RWPE2 (cell line): ENCODE results near the gene FAT2.
A peak's percentile ranks its signal among the peaks of the same experiment; 100 is the strongest.

Experiments used
- ATAC-seq: fragments of 200-7000 bp; cut with Tn5 transposase; 3 replicates; pipeline ENCODE4 v1.9.1; 2021; ENCODE audit warnings: low read depth
- DNase-seq: peaks from one replicate; pipeline ENCODE4 v3.0.0-alpha.2; 2020; ENCODE audit warnings: low spot score
- H3K27ac ChIP-seq: fragments of 450-650 bp; 2 replicates; pipeline ENCODE4 v1.5.1; 2017; ENCODE audit warnings: mild to moderate bottlenecking; ENCODE audit not compliant: poor library complexity, severe bottlenecking
- H3K27me3 ChIP-seq: fragments of 250-450 bp; sonication (Bioruptor Pico); 2 replicates; pipeline ENCODE4 v1.5.1; 2021; ENCODE audit warnings: mild to moderate bottlenecking, moderate library complexity; ENCODE audit not compliant: insufficient read depth, poor library complexity, severe bottlenecking
- H3K36me3 ChIP-seq: fragments of 250-450 bp; sonication (Bioruptor Pico); 2 replicates; pipeline ENCODE4 v1.5.1; 2020; ENCODE audit warnings: low read depth, mild to moderate bottlenecking, moderate library complexity
- H3K4me1 ChIP-seq: fragments of 250-450 bp; sonication (Bioruptor Pico); 2 replicates; pipeline ENCODE4 v1.5.1; 2021; ENCODE audit warnings: mild to moderate bottlenecking, moderate library complexity; ENCODE audit not compliant: insufficient read depth, poor library complexity, severe bottlenecking
- H3K4me3 ChIP-seq: fragments of 250-450 bp; sonication (Bioruptor Pico); 2 replicates; pipeline ENCODE4 v1.5.1; 2021; ENCODE audit warnings: mild to moderate bottlenecking, moderate library complexity; ENCODE audit not compliant: severe bottlenecking
- H3K9me3 ChIP-seq: fragments of 250-450 bp; sonication (Bioruptor Pico); 2 replicates; pipeline ENCODE4 v1.5.1; 2021; ENCODE audit warnings: mild to moderate bottlenecking, moderate library complexity; ENCODE audit not compliant: severe bottlenecking
- CTCF ChIP-seq: fragments of 450-650 bp; IDR thresholded peaks from one replicate; pipeline ENCODE4 v1.5.1; 2017; ENCODE audit warnings: mild to moderate bottlenecking, moderate library complexity; ENCODE audit not compliant: poor library complexity, severe bottlenecking

Gene FAT2

GRCh38 chr5:151572657-151573368, 18.3 kb downstream of the FAT2 start:
- peaks cover 62% of the 10 kb centered on the region for H3K4me1 ChIP-seq
- H3K4me3 ChIP-seq = no peak overlapping the region
- no peaks in the 10 kb centered on the region for H3K9me3 ChIP-seq
- no peaks in the 10 kb centered on the region for H3K27me3 ChIP-seq
- TF ChIP-seq CTCF = no peak
- peaks cover 38% of the 10 kb centered on the region for H3K36me3 ChIP-seq
- DNase-seq (peak; percentile 94), ATAC-seq (peak; percentile 81)
- H3K27ac ChIP-seq = peak overlapping the region; percentile 95

- Histone ChIP-seq H3K4me1 (peaks cover 62% of the 10 kb centered on the region), H3K27ac (peak overlapping the region; percentile 95), H3K4me3 (no peak overlapping the region), H3K9me3 (no peaks in the 10 kb centered on the region), H3K27me3 (no peaks in the 10 kb centered on the region), H3K36me3 (peaks cover 51% of the 10 kb centered on the region)
- no peak for TF ChIP-seq CTCF
- peak; percentile 86 for DNase-seq
- peak; percentile 53 for ATAC-seq
Observed at GRCh38 chr5:151571270-151572173, 19.6 kb downstream of the FAT2 start.

- no peak overlapping the region for H3K4me3 ChIP-seq
Observed at GRCh38 chr5:151570512-151571269, 20.4 kb downstream of the FAT2 start.

DNA sequence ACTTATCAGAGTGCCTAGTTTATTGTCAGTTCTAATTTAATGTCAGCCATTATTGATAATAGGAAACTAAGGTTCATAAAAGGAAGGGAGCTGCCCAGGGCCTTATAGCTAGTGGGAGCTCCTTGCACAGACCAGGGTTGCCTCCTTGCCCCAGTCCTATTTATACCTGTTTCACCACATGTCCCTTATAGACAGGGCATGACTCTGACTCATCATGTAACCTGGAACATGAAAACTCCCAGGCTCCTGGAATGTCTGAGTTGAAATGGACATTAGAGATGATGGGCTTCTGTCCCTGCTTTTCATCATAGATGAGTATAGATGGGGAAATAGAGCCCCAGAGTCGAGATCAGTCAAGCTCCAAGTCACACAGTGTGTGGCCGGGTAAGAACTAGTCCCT, 21.1 kb downstream of the FAT2 start:
- ATAC-seq = peak; percentile 60
- Histone ChIP-seq H3K9me3 (no peaks in the 10 kb centered on the region), H3K27me3 (no peaks in the 10 kb centered on the region), H3K27ac (peak overlapping the region; percentile 95), H3K36me3 (peaks cover 58% of the 10 kb centered on the region), H3K4me1 (peaks cover 62% of the 10 kb centered on the region), H3K4me3 (no peak overlapping the region)
- TF ChIP-seq CTCF = no peak
- no peak for DNase-seq

More at GRCh38 chr5:151570512-151571269, 20.4 kb downstream of the FAT2 start:
- Histone ChIP-seq H3K4me1 (peaks cover 62% of the 10 kb centered on the region), H3K36me3 (peaks cover 56% of the 10 kb centered on the region), H3K27me3 (no peaks in the 10 kb centered on the region), H3K9me3 (no peaks in the 10 kb centered on the region), H3K27ac (peak overlapping the region; percentile 95)
- peak; percentile 37 for ATAC-seq
- peak; percentile 92 for DNase-seq
- TF ChIP-seq CTCF = no peak
